ENCODE results near the gene ST8SIA5.

Gene ST8SIA5

GRCh38 chr18:46706968-46707367, 49.9 kb downstream of the ST8SIA5 start:
- H3K4me1 Mint-ChIP-seq = peaks cover 64% of the 10 kb centered on the region
- no peak overlapping the region for H3K4me3 Mint-ChIP-seq
- no peaks in the 10 kb centered on the region for H3K9me3 Mint-ChIP-seq
- H3K36me3 Mint-ChIP-seq (ENCODE audit: low read depth) = no peaks in the 10 kb centered on the region
- peaks cover 19% of the 10 kb centered on the region for H3K27me3 Mint-ChIP-seq (ENCODE audit: low read depth, poor library complexity)
- TF ChIP-seq, protein P1, sequence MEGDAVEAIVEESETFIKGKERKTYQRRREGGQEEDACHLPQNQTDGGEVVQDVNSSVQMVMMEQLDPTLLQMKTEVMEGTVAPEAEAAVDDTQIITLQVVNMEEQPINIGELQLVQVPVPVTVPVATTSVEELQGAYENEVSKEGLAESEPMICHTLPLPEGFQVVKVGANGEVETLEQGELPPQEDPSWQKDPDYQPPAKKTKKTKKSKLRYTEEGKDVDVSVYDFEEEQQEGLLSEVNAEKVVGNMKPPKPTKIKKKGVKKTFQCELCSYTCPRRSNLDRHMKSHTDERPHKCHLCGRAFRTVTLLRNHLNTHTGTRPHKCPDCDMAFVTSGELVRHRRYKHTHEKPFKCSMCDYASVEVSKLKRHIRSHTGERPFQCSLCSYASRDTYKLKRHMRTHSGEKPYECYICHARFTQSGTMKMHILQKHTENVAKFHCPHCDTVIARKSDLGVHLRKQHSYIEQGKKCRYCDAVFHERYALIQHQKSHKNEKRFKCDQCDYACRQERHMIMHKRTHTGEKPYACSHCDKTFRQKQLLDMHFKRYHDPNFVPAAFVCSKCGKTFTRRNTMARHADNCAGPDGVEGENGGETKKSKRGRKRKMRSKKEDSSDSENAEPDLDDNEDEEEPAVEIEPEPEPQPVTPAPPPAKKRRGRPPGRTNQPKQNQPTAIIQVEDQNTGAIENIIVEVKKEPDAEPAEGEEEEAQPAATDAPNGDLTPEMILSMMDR (IDR thresholded peaks at IDR 0.05) = no peak
- DNase-seq = no peak
- H3K27ac Mint-ChIP-seq = no peak overlapping the region

DNA sequence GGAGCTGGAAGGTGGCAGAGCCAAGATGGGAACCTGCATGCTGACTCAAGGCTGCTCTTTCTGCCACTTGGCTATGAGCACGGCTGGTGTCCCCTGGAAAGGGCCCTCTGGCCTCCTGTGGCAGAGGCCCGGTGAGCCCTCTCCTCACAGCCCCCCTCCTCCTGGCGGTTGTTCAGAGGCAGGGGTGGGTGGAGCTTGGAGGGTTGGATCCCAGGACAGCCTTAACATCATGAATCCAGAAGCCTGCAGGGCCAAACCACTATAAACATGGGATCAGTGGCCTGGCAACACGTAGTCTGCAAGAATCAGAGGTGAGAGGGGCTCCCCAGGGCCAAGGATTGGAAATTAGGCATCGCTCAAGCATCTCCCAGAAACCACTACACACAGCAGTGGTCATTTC, 51.3 kb downstream of the ST8SIA5 start:
- peak; percentile 53 for DNase-seq
- H3K27me3 Mint-ChIP-seq (ENCODE audit: low read depth, poor library complexity) = peaks cover 8% of the 10 kb centered on the region
- no peak overlapping the region for H3K4me3 Mint-ChIP-seq
- H3K36me3 Mint-ChIP-seq (ENCODE audit: low read depth) = no peaks in the 10 kb centered on the region
- H3K27ac Mint-ChIP-seq = no peak overlapping the region
- H3K4me1 Mint-ChIP-seq = peaks cover 73% of the 10 kb centered on the region
- H3K9me3 Mint-ChIP-seq = no peaks in the 10 kb centered on the region
- TF ChIP-seq, protein P1 (IDR thresholded peaks at IDR 0.05) = no peak

- Mint-ChIP-seq H3K4me3 (no peak overlapping the region), H3K27me3 (ENCODE audit: low read depth, poor library complexity) (peaks cover 5% of the 10 kb centered on the region), H3K36me3 (ENCODE audit: low read depth) (no peaks in the 10 kb centered on the region), H3K9me3 (no peaks in the 10 kb centered on the region), H3K4me1 (peaks cover 80% of the 10 kb centered on the region), H3K27ac (no peak overlapping the region)
- DNase-seq = no peak
- TF ChIP-seq, protein P1 (IDR thresholded peaks at IDR 0.05) = no peak
Measured at GRCh38 chr18:46704816-46705215, 52.0 kb downstream of the ST8SIA5 start.

- H3K36me3 Mint-ChIP-seq (ENCODE audit: low read depth) = no peaks in the 10 kb centered on the region
- H3K4me3 Mint-ChIP-seq = no peak overlapping the region
- H3K27me3 Mint-ChIP-seq (ENCODE audit: low read depth, poor library complexity) = peaks cover 4% of the 10 kb centered on the region
- no peak for DNase-seq
- no peaks in the 10 kb centered on the region for H3K9me3 Mint-ChIP-seq
- H3K27ac Mint-ChIP-seq = no peak overlapping the region
- TF ChIP-seq, protein P1 (IDR thresholded peaks at IDR 0.05) = no peak
- peaks cover 83% of the 10 kb centered on the region for H3K4me1 Mint-ChIP-seq
Measured at GRCh38 chr18:46704189-46704588, 52.7 kb downstream of the ST8SIA5 start.

DNA sequence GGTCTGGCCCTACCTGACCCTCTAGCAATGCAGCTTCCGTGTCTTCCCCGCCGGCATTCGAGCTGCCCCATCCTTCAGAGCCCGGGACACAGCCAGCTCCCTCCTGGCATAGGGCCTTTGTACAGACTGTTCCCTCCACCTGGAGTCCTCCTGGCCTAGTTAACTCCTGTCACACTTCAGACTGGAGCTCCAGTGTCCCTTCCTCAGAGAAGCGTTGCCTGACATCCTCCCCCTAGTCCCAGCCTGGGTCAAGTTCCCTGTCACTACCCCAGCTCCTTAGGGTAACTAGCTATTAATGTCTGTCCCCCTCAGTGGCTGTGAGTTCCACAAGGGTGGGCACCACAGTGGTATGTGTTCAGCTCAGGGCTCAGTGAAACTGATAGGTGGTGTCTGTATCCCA, 54.4 kb downstream of the ST8SIA5 start:
- Mint-ChIP-seq H3K9me3 (peaks cover 7% of the 10 kb centered on the region), H3K4me3 (no peak overlapping the region), H3K27ac (no peak overlapping the region), H3K4me1 (peaks cover 72% of the 10 kb centered on the region), H3K27me3 (ENCODE audit: low read depth, poor library complexity) (peaks cover 11% of the 10 kb centered on the region), H3K36me3 (ENCODE audit: low read depth) (peaks cover 4% of the 10 kb centered on the region)
- TF ChIP-seq, protein P1 (IDR thresholded peaks at IDR 0.05) = no peak
- no peak for DNase-seq

DNA sequence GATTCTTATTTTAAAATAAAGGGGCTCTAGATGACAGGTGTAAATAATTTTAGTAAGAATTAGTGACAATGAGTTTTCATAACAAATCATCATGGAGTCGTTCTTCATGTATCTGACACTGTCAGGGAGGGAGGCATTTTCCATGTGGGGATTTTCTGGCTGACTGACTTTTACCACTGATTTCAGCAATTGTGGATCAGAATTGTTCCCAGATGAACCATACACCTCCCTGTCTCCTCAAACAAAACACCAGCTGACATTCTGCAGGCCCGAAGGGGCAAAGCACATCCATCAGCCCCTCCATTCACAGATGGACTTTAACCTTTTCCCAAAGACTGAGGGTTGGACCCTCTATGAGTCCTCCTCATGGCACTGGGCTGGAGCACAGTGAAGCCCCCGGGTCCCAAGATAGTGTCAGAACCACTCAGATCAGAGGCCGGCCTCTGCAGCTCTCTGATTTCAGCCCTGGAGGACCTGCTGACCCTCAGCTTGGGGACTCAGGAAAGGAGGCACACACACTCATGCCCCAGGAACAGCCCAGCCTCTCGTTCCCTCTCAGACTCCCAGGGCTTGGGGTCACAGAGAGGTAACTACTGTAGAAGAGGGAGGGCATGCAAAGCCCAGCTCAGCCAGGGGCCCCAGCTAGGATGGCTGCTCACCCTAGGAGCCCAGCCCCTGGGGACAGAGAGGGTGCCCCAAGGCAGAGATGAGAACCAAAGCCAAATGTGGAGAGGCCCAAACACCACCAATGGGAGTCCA, 56.6 kb downstream of the ST8SIA5 start:
- peaks cover 4% of the 10 kb centered on the region for H3K36me3 Mint-ChIP-seq (ENCODE audit: low read depth)
- peak overlapping the region; percentile 76 for H3K27ac Mint-ChIP-seq
- H3K27me3 Mint-ChIP-seq (ENCODE audit: low read depth, poor library complexity) = peaks cover 13% of the 10 kb centered on the region
- TF ChIP-seq, protein P1 (IDR thresholded peaks at IDR 0.05) = no peak
- H3K4me1 Mint-ChIP-seq = peaks cover 50% of the 10 kb centered on the region
- H3K9me3 Mint-ChIP-seq = peaks cover 7% of the 10 kb centered on the region
- no peak overlapping the region for H3K4me3 Mint-ChIP-seq
- DNase-seq = no peak
